Kidney tubule cell (primary cell): ENCODE results near the gene NPFF.
A peak's percentile ranks its signal among the peaks of the same experiment; 100 is the strongest.

Experiments
- DNase-seq: peaks from one replicate; pipeline ENCODE4 v3.0.0-alpha.2; 2018; ENCODE audit warnings: low spot score

Gene NPFF

GRCh38 chr12:53513712-53514410 lies 6.6 kb upstream of the NPFF start:
- no peak for DNase-seq

GRCh38 chr12:53510181-53510812 lies 3.0 kb upstream of the NPFF start:
- DNase-seq, result no peak

- DNase-seq, result peak; percentile 79
Measured at GRCh38 chr12:53508534-53509170, 1.4 kb upstream of the NPFF start.

- no peak for DNase-seq
Measured at GRCh38 chr12:53507603-53507885, 260 bp upstream of the NPFF start.

- no peak for DNase-seq
Measured at GRCh38 chr12:53506450-53506785, 866 bp downstream of the NPFF start.

- DNase-seq, result no peak
Measured at GRCh38 chr12:53505555-53506449, 1.5 kb downstream of the NPFF start.

GRCh38 chr12:53505086-53505485 lies 2.2 kb downstream of the NPFF start:
- DNase-seq, result no peak

GRCh38 chr12:53504004-53504920 lies 3.0 kb downstream of the NPFF start:
- DNase-seq, result no peak

GRCh38 chr12:53502983-53503728 lies 4.1 kb downstream of the NPFF start:
- DNase-seq, result no peak

- no peak for DNase-seq
Measured at GRCh38 chr12:53502331-53502730, 5.0 kb downstream of the NPFF start.

- no peak for DNase-seq
Measured at GRCh38 chr12:53501615-53502181, 5.6 kb downstream of the NPFF start.

GRCh38 chr12:53500776-53501614 lies 6.3 kb downstream of the NPFF start, which contains the start of gene TARBP2:
TARBP2 (plus strand) TSS chr12:53501283; CDS start chr12:53501409, 126 bp downstream.
- DNase-seq, result peak; percentile 100

GRCh38 chr12:53500142-53500775 lies 7.0 kb downstream of the NPFF start:
- DNase-seq, result no peak

GRCh38 chr12:53499266-53500141 lies 7.8 kb downstream of the NPFF start, which contains the start of gene MAP3K12:
MAP3K12 (minus strand) TSS chr12:53499458; CDS start chr12:53487391, 12,067 bp downstream.
- peak; percentile 52 for DNase-seq

- no peak for DNase-seq
Measured at GRCh38 chr12:53498235-53498630, 9.1 kb downstream of the NPFF start.

GRCh38 chr12:53497461-53497860 lies 9.8 kb downstream of the NPFF start:
- no peak for DNase-seq

GRCh38 chr12:53496752-53497032 lies 10.6 kb downstream of the NPFF start:
- no peak for DNase-seq
